ENCODE data around the gene NINJ1.

Gene NINJ1

DNA sequence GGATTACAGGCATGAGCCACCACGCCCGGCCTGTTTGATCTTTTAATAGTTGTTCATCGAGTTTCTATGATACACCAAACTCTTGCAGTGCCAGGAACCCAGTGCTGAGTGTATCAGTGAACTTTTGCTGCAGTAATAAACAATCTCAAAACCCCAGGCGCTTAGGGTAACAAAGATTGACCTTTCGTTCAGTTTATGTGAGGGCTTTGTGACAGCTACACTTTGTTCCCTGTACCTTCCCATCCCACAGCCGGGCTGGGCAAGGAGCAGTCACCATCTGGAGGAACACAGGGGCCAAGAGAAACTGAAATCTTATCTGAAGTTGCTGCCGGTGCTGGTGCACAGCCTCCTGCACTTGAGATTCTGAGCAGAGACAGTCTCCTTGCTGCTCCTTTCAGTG lies 32.6 kb upstream of the NINJ1 start:
- no peaks in the 10 kb centered on the region for H3K27me3 ChIP-seq (ENCODE audit: insufficient read depth, low read depth, severe bottlenecking)
- H3K4me3 ChIP-seq (ENCODE audit: low read depth, low read length), result no peak overlapping the region
- H3K36me3 ChIP-seq, result no peaks in the 10 kb centered on the region
- TF ChIP-seq, protein P1, sequence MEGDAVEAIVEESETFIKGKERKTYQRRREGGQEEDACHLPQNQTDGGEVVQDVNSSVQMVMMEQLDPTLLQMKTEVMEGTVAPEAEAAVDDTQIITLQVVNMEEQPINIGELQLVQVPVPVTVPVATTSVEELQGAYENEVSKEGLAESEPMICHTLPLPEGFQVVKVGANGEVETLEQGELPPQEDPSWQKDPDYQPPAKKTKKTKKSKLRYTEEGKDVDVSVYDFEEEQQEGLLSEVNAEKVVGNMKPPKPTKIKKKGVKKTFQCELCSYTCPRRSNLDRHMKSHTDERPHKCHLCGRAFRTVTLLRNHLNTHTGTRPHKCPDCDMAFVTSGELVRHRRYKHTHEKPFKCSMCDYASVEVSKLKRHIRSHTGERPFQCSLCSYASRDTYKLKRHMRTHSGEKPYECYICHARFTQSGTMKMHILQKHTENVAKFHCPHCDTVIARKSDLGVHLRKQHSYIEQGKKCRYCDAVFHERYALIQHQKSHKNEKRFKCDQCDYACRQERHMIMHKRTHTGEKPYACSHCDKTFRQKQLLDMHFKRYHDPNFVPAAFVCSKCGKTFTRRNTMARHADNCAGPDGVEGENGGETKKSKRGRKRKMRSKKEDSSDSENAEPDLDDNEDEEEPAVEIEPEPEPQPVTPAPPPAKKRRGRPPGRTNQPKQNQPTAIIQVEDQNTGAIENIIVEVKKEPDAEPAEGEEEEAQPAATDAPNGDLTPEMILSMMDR (IDR thresholded peaks at IDR 0.05; ENCODE audit: low read depth, low read length), result no peak
- no peak for DNase-seq
- no peaks in the 10 kb centered on the region for H3K9me3 ChIP-seq (ENCODE audit: severe bottlenecking)
- no peak overlapping the region for H3K27ac ChIP-seq

DNA sequence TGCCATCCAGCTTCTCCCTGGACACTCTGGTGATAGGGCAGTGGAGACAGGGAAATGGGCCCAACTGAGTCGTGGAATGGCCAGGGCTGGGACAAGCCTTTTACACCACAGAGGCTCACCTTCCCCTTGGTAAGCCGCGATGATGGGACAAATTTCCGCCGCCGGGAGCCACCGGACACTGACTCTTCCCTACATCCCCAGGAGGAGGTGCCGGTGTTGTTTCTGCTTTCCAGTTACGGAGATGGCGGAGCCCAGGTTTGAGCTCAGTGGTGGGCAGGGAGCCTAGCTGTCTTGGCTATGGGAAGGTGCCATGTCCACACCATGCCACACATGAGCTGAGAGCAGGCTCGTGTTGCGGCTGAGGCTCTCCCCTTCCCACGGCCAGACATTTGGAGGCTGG lies 30.0 kb upstream of the NINJ1 start:
- TF ChIP-seq, protein P1 (IDR thresholded peaks at IDR 0.05; ENCODE audit: low read depth, low read length), result 0 out of 2 replicates have a peak, but pooled peaks have one; percentile 31
- Histone ChIP-seq H3K9me3 (ENCODE audit: severe bottlenecking) (no peaks in the 10 kb centered on the region), H3K27ac (no peak overlapping the region), H3K36me3 (no peaks in the 10 kb centered on the region), H3K4me3 (ENCODE audit: low read depth, low read length) (no peak overlapping the region), H3K27me3 (ENCODE audit: insufficient read depth, low read depth, severe bottlenecking) (no peaks in the 10 kb centered on the region)
- no peak for DNase-seq

DNA sequence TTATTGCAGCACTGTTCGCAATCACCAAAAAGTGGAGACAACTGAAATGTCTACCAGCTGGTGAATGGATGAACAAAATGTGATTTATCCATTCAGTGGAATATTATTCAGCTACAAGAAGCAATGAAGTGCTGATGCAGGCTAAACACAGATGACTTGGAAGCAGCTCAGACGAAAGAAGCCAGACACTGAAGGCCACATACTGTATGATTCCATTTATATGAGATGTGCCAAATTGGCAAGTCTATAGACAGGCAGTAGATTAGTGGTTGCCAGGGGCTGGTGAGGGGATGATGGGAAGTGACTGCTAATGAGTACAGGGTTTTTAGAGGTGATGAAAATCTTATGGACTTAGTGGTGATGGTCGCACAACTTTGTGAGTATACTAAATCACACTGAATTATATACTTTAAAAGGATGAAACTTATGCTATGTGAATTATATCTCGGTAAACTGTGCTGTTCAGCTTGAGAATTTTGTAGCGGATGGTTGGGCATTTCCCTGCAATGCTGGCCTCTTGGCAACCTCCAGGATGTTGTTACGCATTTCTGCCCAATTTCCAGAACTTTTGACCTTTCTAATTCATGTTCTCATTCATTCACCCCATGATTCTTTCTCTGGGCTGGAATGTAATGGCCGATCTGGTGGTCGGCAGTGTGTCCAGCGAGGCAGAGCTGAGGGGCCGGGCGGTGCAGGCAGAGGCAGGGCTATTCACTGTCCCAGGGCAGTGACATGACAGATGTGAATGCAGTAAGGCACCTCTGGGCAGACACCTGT lies 27.9 kb upstream of the NINJ1 start:
- TF ChIP-seq, protein P1 (IDR thresholded peaks at IDR 0.05; ENCODE audit: low read depth, low read length), result no peak
- H3K36me3 ChIP-seq, result no peaks in the 10 kb centered on the region
- H3K27ac ChIP-seq, result no peak overlapping the region
- no peak for DNase-seq
- H3K27me3 ChIP-seq (ENCODE audit: insufficient read depth, low read depth, severe bottlenecking), result no peaks in the 10 kb centered on the region
- no peaks in the 10 kb centered on the region for H3K9me3 ChIP-seq (ENCODE audit: severe bottlenecking)
- no peak overlapping the region for H3K4me3 ChIP-seq (ENCODE audit: low read depth, low read length)

DNA sequence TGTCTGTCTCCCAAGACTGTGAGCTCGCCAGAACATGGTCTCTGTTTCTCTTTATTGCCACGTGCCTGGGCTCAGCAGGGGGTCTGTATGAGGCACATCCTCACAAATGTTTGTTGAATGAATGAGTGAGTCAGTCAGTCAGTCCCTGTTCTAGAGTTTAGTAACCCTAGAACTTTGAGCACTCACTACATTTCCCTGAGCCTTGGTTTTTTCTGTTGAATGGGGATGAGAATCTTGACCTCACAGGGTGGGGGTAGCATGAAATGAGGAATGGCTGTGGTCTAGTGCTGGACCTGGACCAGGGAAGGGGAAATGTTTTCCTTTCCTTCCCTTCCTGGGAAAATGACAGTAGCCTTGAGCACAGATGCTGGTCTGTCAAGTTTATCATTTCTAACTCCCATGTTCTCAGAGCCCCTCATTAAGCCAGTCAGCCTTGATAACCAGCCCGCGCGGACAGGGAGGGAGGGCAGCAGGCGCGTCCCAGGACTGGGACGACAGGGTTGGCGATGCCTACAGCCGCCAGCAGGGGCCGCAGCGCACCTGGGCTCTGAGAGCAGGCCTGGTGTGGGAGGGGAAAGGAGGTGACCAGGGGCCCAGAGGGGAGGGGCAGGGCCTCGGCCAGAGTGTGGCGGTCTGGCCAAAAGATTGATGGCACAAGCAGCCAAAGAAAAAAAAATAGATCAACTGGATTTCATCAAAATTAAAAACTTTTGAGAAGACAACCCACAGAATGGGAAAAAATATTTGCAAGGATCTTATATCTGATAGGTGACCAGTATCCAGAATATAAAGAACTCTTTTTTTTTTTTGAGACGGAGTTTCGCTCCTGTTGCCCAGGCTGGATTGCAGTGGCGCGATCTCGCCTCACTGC lies 25.8 kb upstream of the NINJ1 start:
- Histone ChIP-seq H3K4me3 (ENCODE audit: low read depth, low read length) (no peak overlapping the region; the same call in 1 of the 2 replicates), H3K27me3 (ENCODE audit: insufficient read depth, low read depth, severe bottlenecking) (no peaks in the 10 kb centered on the region), H3K27ac (no peak overlapping the region), H3K9me3 (ENCODE audit: severe bottlenecking) (no peaks in the 10 kb centered on the region), H3K36me3 (no peaks in the 10 kb centered on the region)
- peak; percentile 89 for DNase-seq
- TF ChIP-seq, protein P1 (IDR thresholded peaks at IDR 0.05; ENCODE audit: low read depth, low read length), result peak; percentile 94

DNA sequence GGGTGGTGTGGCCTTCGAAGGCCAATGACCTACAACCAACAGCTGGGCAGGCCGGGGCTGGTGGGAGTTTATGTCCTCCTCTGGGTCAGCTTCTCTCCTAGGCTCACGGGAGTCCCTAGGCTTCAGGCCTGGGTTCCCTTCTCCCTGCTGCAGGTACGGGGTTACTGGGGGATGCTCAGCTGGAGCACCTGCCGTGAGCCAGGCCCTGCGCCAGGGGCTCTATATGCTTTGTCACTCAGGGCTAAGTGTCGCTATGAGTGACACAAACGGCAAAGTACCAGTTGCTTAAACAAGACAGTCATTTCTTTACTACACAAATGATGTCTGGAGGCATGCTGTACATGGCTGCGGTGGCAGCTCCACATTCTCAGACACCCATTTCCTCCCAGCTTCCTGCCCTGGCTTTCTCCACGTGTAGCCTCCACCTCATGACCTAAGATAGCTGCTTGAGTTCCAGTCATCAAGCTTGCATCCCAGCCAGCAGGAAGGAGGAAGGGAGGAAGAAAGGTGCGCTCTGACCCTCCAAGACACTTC lies 22.5 kb upstream of the NINJ1 start:
- Histone ChIP-seq H3K9me3 (ENCODE audit: severe bottlenecking) (no peaks in the 10 kb centered on the region), H3K36me3 (no peaks in the 10 kb centered on the region), H3K27ac (no peak overlapping the region; the same call in 1 of the 2 replicates), H3K4me3 (ENCODE audit: low read depth, low read length) (no peak overlapping the region), H3K27me3 (ENCODE audit: insufficient read depth, low read depth, severe bottlenecking) (no peaks in the 10 kb centered on the region)
- TF ChIP-seq, protein P1 (IDR thresholded peaks at IDR 0.05; ENCODE audit: low read depth, low read length), result no peak
- DNase-seq, result no peak
